ENCODE results near the gene PTPN6. TPM values are rescaled to one million over a fixed set of nuclear protein-coding genes. Genes with fewer than 3 reads are reported as not detected.

Gene PTPN6
- total and polyA plus RNA-seq, 2 of the 4 experiments (the other 2 are of a cell fraction): under 0.01 to 0.14 TPM

DNA sequence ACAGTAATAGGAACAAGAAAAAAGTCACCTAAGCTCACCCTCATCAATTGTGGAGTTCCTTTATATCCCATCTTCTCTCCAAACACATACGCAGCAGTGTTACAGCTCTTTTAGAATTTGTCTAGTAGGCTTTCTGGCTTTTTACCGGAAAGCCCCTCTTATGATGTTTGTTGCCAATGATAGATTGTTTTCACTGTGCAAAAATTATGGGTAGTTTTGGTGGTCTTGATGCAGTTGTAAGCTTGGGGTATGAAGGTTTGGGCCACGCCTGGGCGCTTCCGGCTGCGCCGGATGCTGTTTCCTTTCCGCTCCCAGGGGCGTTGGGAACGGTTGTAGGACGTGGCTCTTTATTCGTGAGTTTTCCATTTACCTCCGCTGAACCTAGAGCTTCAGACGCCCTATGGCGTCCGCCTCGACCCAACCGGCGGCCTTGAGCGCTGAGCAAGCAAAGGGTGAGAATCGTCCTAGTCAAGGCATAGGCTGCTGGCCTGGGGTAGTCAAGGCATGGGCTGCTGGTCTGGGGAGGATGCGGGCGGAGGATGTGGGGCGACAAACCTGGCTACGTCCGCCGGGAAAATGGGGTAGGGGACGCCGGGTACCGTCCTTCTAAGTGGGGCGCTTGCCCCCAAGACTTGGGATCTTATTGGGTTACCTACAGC is 7.3 kb upstream of the PTPN6 start, which contains the start of the genes C12orf57 and RNU7-1:
TSS of gene C12orf57 (plus strand) at position 301 of the 659 bp plus-strand sequence. CDS start at position 401, 100 bp downstream.
TSS of gene RNU7-1 (plus strand) at position 95 of the 659 bp plus-strand sequence.
- Histone ChIP-seq H3K9me1 (ENCODE audit: insufficient read depth, low read length) (0 out of 2 replicates have a peak, but pooled peaks cover 2% of the 10 kb centered on the region), H3K36me3 (ENCODE audit: control insufficient read depth, insufficient read depth, low read length) (peaks cover 32% of the 10 kb centered on the region), H3K9me3 (ENCODE audit: control insufficient read depth, insufficient read depth, low read length) (no peaks in the 10 kb centered on the region), H4K8ac (ENCODE audit: low read depth in 2 of 2, low read length in 2 of 2) (peak within 1 kb of the TSS; percentile 35 to 85), H4K20me1 (ENCODE audit: insufficient read depth, low read length) (no peaks in the 10 kb centered on the region; the same call in 1 of the 2 replicates), H3K27ac (ENCODE audit: insufficient read depth, low read length) (peak within 1 kb of the TSS; percentile 90), H2BK5ac (ENCODE audit: low read depth, low read length, poor library complexity, severe bottlenecking) (peak within 1 kb of the TSS; percentile 91), H2AK5ac (ENCODE audit: low read depth, low read length) (peak within 1 kb of the TSS; percentile 95), H3K56ac (ENCODE audit: extremely low read depth, insufficient read depth, low read length) (peak within 1 kb of the TSS; percentile 74), H2BK20ac (ENCODE audit: low read depth, low read length) (peak within 1 kb of the TSS; percentile 28; the same call in 1 of the 2 replicates), H3K9ac (ENCODE audit: low read depth, low read length) (peak within 1 kb of the TSS; percentile 81), H4K5ac (ENCODE audit: low read depth, low read length) (peak within 1 kb of the TSS; percentile 85), H3K4me1 (ENCODE audit: control insufficient read depth, insufficient read depth, low read length) (peaks cover 5% of the 10 kb centered on the region; the same call in 1 of the 2 replicates), H3K23ac (ENCODE audit: low read depth, low read length) (peak within 1 kb of the TSS; percentile 83), H2AK9ac (replicated peaks; ENCODE audit: low read depth, low read length, poor library complexity) (peak within 1 kb of the TSS; percentile 94), H2BK120ac (ENCODE audit: low read depth, low read length) (peak within 1 kb of the TSS; percentile 49), H3K27me3 (ENCODE audit: control insufficient read depth, insufficient read depth, low read length) (no peaks in the 10 kb centered on the region), H3K4me3 (ENCODE audit: insufficient read depth, low read depth, low read length) (peak within 1 kb of the TSS; percentile 73), H3K14ac (replicated peaks; ENCODE audit: low read depth, low read length) (peak within 1 kb of the TSS; percentile 95), H2BK15ac (ENCODE audit: low read depth, low read length) (no peak within 1 kb of the TSS; the same call in 2 of the 3 replicates), H2AFZ (replicated peaks; ENCODE audit: low read length, poor library complexity) (peak within 1 kb of the TSS; percentile 97), H3K18ac (ENCODE audit: low read depth, low read length) (peak within 1 kb of the TSS; percentile 77), H3K4ac (ENCODE audit: low read depth, low read length) (peak within 1 kb of the TSS; percentile 93), H4K91ac (ENCODE audit: insufficient read depth, low read depth, low read length) (peak within 1 kb of the TSS; percentile 93), H3K4me2 (ENCODE audit: low read depth, low read length) (peak within 1 kb of the TSS; percentile 95), H3K79me1 (ENCODE audit: low read depth in 1 of 2, low read length in 2 of 2) (peaks cover 17 to 37% of the 10 kb centered on the region in 2 experiments)
- in situ Hi-C loops (cut with MboI; ENCODE audit: low sequenced_read_pairs): loop anchor here (10.0 kb wide), 1 partner anchor 171 kb away; no protein-coding TSS in a partner anchor
- 0% methylated on average over 17 of the region's 31 CpGs; no CpG with 5 or more reads in 1 of the 2 experiments for WGBS, 2 experiments (ENCODE audit: extremely low coverage in 2 of 2, insufficient read length in 1 of 2)
- TF ChIP-seq, protein P1, sequence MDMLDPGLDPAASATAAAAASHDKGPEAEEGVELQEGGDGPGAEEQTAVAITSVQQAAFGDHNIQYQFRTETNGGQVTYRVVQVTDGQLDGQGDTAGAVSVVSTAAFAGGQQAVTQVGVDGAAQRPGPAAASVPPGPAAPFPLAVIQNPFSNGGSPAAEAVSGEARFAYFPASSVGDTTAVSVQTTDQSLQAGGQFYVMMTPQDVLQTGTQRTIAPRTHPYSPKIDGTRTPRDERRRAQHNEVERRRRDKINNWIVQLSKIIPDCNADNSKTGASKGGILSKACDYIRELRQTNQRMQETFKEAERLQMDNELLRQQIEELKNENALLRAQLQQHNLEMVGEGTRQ (IDR thresholded peaks at IDR 0.05; ENCODE audit: low read depth, low read length): no peak
- TF ChIP-seq MAFK (IDR thresholded peaks at IDR 0.05; ENCODE audit: low read depth, low read length) (peak; percentile 1; the same call in 1 of the 2 replicates), MAZ (IDR thresholded peaks at IDR 0.05; ENCODE audit: borderline replicate concordance, low read depth, low read length) (no peak), NFE2L2 (IDR thresholded peaks at IDR 0.05; ENCODE audit: low read depth, low read length) (0 out of 2 replicates have a peak, but pooled peaks have one; percentile 11), ELK1 (IDR thresholded peaks at IDR 0.05; ENCODE audit: borderline replicate concordance, low read depth, low read length) (no peak), RCOR1 (IDR thresholded peaks at IDR 0.05; ENCODE audit: insufficient replicate concordance, low read length) (no peak), POLR2A (IDR thresholded peaks at IDR 0.05; ENCODE audit: low read depth, low read length) (peak; percentile 99), FOS (IDR thresholded peaks at IDR 0.05; ENCODE audit: low read depth, low read length) (no peak), BHLHE40 (IDR thresholded peaks at IDR 0.05; ENCODE audit: low read depth, low read length) (no peak), SMC3 (IDR thresholded peaks at IDR 0.05; ENCODE audit: low read depth, low read length) (no peak), CEBPB (IDR thresholded peaks at IDR 0.05; ENCODE audit: low read depth, low read length) (no peak)
- DNase-seq: peak; percentile 89
- dilution Hi-C loops (cut with HindIII; ENCODE audit: low sequenced_read_pairs, unreplicated experiment): no loop called here
- BruUV-seq (replicated peaks): TSS peak; percentile 63
- POLR2A ChIA-PET (ENCODE audit: unreplicated experiment): interaction anchor here (0.6 to 2.7 kb wide), 5 partner anchors 15 to 109 kb away, joined by 3 to 11 read pairs (median 3); no protein-coding TSS in a partner anchor
- intact Hi-C loops (cut with micrococcal nuclease): loop anchor here (1.0 to 2.0 kb wide), 4 partner anchors 21 to 169 kb away; partner anchors contain the start of gene C1R
- CTCF ChIA-PET: interaction anchor here (0.9 to 1.4 kb wide), 4 partner anchors 18 to 166 kb away, joined by 3 to 4 read pairs (median 3); no protein-coding TSS in a partner anchor
- peak; percentile 60 for ATAC-seq (ENCODE audit: low read depth)
